GM23338 (cell line): ENCODE results near the gene KATNIP. TPM values are rescaled to one million over a fixed set of nuclear protein-coding genes. Genes with fewer than 3 reads are reported as not detected.

ENCODE experiments used
- ATAC-seq: fragments of 200-7000 bp; cut with Tn5 transposase; 3 replicates; pipeline ENCODE4 v1.9.1; 2020
- DNase-seq: peaks from one replicate; pipeline ENCODE4 v3.0.0-alpha.2; 2015; ENCODE audit warnings: low spot score
- H2AFZ ChIP-seq: fragments of 200-600 bp; sonication (generic); 2 replicates; pipeline ENCODE4 v1.8.0; 2016; ENCODE audit warnings: antibody characterized with exemption, mild to moderate bottlenecking, moderate library complexity
- H3F3A ChIP-seq: fragments of 200-600 bp; sonication (generic); replicated peaks from 2 replicates; pipeline ENCODE4 v1.8.0; 2017; ENCODE audit warnings: antibody characterized with exemption, mixed run types, low read depth
- H3K27ac ChIP-seq: fragments of 200-600 bp; sonication (generic); 2 replicates; pipeline ENCODE4 v1.6.1; 2016; ENCODE audit warnings: low read depth
- H3K27me3 ChIP-seq: fragments of 200-600 bp; sonication (generic); 2 replicates; pipeline ENCODE4 v1.8.0; 2016; ENCODE audit warnings: mild to moderate bottlenecking, mixed run types, moderate library complexity; ENCODE audit not compliant: insufficient read depth
- H3K36me3 ChIP-seq: fragments of 200-600 bp; sonication (generic); 2 replicates; pipeline ENCODE4 v1.8.0; 2016; ENCODE audit warnings: mild to moderate bottlenecking; ENCODE audit not compliant: insufficient read depth
- H3K4me1 ChIP-seq: fragments of 200-600 bp; sonication (generic); 2 replicates; pipeline ENCODE4 v1.8.0; 2016; ENCODE audit warnings: mild to moderate bottlenecking, moderate library complexity; ENCODE audit not compliant: insufficient read depth
- H3K4me2 ChIP-seq: fragments of 200-600 bp; sonication (generic); 2 replicates; pipeline ENCODE4 v1.7.1; 2017; ENCODE audit warnings: mixed run types
- H3K4me3 ChIP-seq: fragments of 200-600 bp; sonication (generic); 2 replicates; pipeline ENCODE4 v1.6.1; 2016; ENCODE audit warnings: mixed run types
- H3K79me2 ChIP-seq: fragments of 200-600 bp; sonication (generic); replicated peaks from 2 replicates; pipeline ENCODE4 v1.8.0; 2017; ENCODE audit warnings: mild to moderate bottlenecking; ENCODE audit not compliant: insufficient read depth
- H3K9me2 ChIP-seq: fragments of 200-600 bp; sonication (generic); 2 replicates; pipeline ENCODE4 v1.8.0; 2017; ENCODE audit not compliant: insufficient read depth
- H4K20me1 ChIP-seq: fragments of 200-600 bp; sonication (generic); replicated peaks from 2 replicates; pipeline ENCODE4 v1.8.0; 2017; ENCODE audit warnings: mild to moderate bottlenecking; ENCODE audit not compliant: insufficient read depth
- H3K27ac Mint-ChIP-seq: 2 replicates; pipeline ENCODE4 v1.8.0; 2020; ENCODE audit warnings: inconsistent platforms, mild to moderate bottlenecking, moderate library complexity, mixed read lengths
- H3K27me3 Mint-ChIP-seq: 3 replicates; pipeline ENCODE4 v1.8.0; 2022; ENCODE audit warnings: low read depth, mild to moderate bottlenecking, moderate library complexity, mixed read lengths, inconsistent platforms; ENCODE audit not compliant: insufficient read depth, poor library complexity
- H3K36me3 Mint-ChIP-seq: 3 replicates; pipeline ENCODE4 v1.8.0; 2021; ENCODE audit warnings: low read depth, mild to moderate bottlenecking, inconsistent platforms, moderate library complexity, mixed read lengths
- H3K4me1 Mint-ChIP-seq: 3 replicates; pipeline ENCODE4 v1.8.0; 2020; ENCODE audit warnings: mild to moderate bottlenecking, inconsistent platforms, mixed read lengths
- H3K4me3 Mint-ChIP-seq: 3 replicates; pipeline ENCODE4 v1.8.0; 2021; ENCODE audit warnings: moderate library complexity, mild to moderate bottlenecking, inconsistent platforms, mixed read lengths
- H3K9me3 Mint-ChIP-seq: 3 replicates; pipeline ENCODE4 v1.8.0; 2020; ENCODE audit warnings: moderate library complexity, mild to moderate bottlenecking, inconsistent platforms, mixed read lengths
- CTCF ChIP-seq, 2 experiments: fragments of 200-600 bp in 1 of 2; sonication (generic) in 1 of 2; conservative IDR thresholded peaks; 2 replicates each; pipeline versions ENCODE4 v1.5.1 to v1.6.1; 2016 to 2017; ENCODE audit warnings: antibody characterized with exemption in 2 of 2, low read depth in 2 of 2, mild to moderate bottlenecking in 2 of 2, moderate library complexity in 1 of 2
- EZH2 ChIP-seq: fragments of 200-600 bp; sonication (generic); IDR thresholded peaks from one replicate; pipeline ENCODE4 v1.8.0; 2017; ENCODE audit warnings: antibody characterized with exemption, mild to moderate bottlenecking, low read depth; ENCODE audit not compliant: unreplicated experiment
- EZH2phosphoT487 ChIP-seq: fragments of 200-600 bp; sonication (generic); IDR thresholded peaks from one replicate; pipeline ENCODE4 v1.8.1; 2018; ENCODE audit warnings: antibody characterized with exemption; ENCODE audit not compliant: unreplicated experiment
- ZNF331 ChIP-seq: fragments of 250-450 bp; sonication (Bioruptor Pico); IDR thresholded peaks from 2 replicates; pipeline ENCODE4 v1.5.0; 2020; ENCODE audit warnings: low read depth, mild to moderate bottlenecking, moderate library complexity
- polyA plus RNA-seq: library from polyadenylated mRNA; unstranded; fragments of >200 nt; fragmentation: Nextera tagmentation; extraction: Ambion mirVana; gene quantifications from 2 replicates; pipeline ENCODE4 v1.2.1, GENCODE V29; 2016
- total RNA-seq: library from RNA; depleted of rRNA; stranded (reverse); fragments of >200 nt; shearing (Covaris generic); gene quantifications from 2 replicates; pipeline ENCODE4 v1.2.3, GENCODE V29; 2014; rRNA removed

Gene KATNIP
- total and polyA plus RNA-seq, 2 experiments from 2014 or later: 7.0 to 11.8 TPM

GRCh38 chr16:27599606-27600005, 49.7 kb downstream of the KATNIP start:
- 0 out of 2 replicates have a peak, but pooled peaks cover 4% of the 10 kb centered on the region for H4K20me1 ChIP-seq
- ATAC-seq (no peak), DNase-seq (no peak)
- TF ChIP-seq ZNF331 (CRISPR knock-in tag): no peak
- no peak for TF ChIP-seq EZH2phosphoT487
- no peak for TF ChIP-seq CTCF (conservative IDR thresholded peaks at IDR 0.05; ENCODE audit: low read depth in 2 of 2)
- TF ChIP-seq EZH2: no peak
- no peaks in the 10 kb centered on the region for H3K36me3 ChIP-seq
- no peaks in the 10 kb centered on the region for H3F3A ChIP-seq
- H3K9me3 Mint-ChIP-seq: no peaks in the 10 kb centered on the region
- H3K27ac ChIP-seq: 0 out of 2 replicates have a peak overlapping the region, but pooled peaks have one; percentile 26
- H3K4me2 ChIP-seq: peak overlapping the region; percentile 48; the same call in 1 of the 2 replicates
- H3K27me3 Mint-ChIP-seq: peaks cover 11% of the 10 kb centered on the region
- H3K4me3 Mint-ChIP-seq: no peak overlapping the region
- no peaks in the 10 kb centered on the region; the same call in 2 of the 3 replicates for H3K36me3 Mint-ChIP-seq
- H3K4me1 ChIP-seq: peaks cover 25% of the 10 kb centered on the region
- H3K79me2 ChIP-seq: no peaks in the 10 kb centered on the region
- H3K4me1 Mint-ChIP-seq: peaks cover 37% of the 10 kb centered on the region
- no peaks in the 10 kb centered on the region for H3K9me2 ChIP-seq
- H3K4me3 ChIP-seq: no peak overlapping the region
- H3K27ac Mint-ChIP-seq: peak overlapping the region; percentile 76
- no peaks in the 10 kb centered on the region for H3K27me3 ChIP-seq
- H2AFZ ChIP-seq: no peak overlapping the region

Other genes starting within 250 kb of the KATNIP start
- gene IL4R, start 236.2 kb upstream of the KATNIP start, total RNA-seq: 16.9 and 17.6 TPM in 2 replicates
- gene IL4R, start 236.2 kb upstream of the KATNIP start, polyA plus RNA-seq: 5.6 and 6.4 TPM in 2 replicates
- gene IL21R, start 148.0 kb upstream of the KATNIP start, total RNA-seq: 2.6 TPM in 2 replicates
- gene IL21R, start 148.0 kb upstream of the KATNIP start, polyA plus RNA-seq: 0.42 and 0.83 TPM in 2 replicates
- 138 and 141 TPM in 2 replicates for gene GTF3C1, start 231 bp upstream of the KATNIP start, total RNA-seq
- 78.5 and 90.6 TPM in 2 replicates for gene GTF3C1, start 231 bp upstream of the KATNIP start, polyA plus RNA-seq